Stimulated activated CD4-positive, alpha-beta T cell treated with anti-CD3 and anti-CD28 coated beads, TNF-alpha, amount 100 ng/mL, for 1 hour (primary cell): ENCODE results near the gene GRM5.
"Not testable (repeated sequence)": the region's sequence is repeated elsewhere in the genome, so short reads cannot be mapped to it uniquely, and the experiment has no call there.

Experiments used
- DNase-seq, 3 donors: peaks; one replicate each; pipeline ENCODE4 v3.0.0-alpha.2; 2020; ENCODE audit warnings: low read depth in 3 of 3, low spot score in 1 of 3

GRM5 gene

DNA sequence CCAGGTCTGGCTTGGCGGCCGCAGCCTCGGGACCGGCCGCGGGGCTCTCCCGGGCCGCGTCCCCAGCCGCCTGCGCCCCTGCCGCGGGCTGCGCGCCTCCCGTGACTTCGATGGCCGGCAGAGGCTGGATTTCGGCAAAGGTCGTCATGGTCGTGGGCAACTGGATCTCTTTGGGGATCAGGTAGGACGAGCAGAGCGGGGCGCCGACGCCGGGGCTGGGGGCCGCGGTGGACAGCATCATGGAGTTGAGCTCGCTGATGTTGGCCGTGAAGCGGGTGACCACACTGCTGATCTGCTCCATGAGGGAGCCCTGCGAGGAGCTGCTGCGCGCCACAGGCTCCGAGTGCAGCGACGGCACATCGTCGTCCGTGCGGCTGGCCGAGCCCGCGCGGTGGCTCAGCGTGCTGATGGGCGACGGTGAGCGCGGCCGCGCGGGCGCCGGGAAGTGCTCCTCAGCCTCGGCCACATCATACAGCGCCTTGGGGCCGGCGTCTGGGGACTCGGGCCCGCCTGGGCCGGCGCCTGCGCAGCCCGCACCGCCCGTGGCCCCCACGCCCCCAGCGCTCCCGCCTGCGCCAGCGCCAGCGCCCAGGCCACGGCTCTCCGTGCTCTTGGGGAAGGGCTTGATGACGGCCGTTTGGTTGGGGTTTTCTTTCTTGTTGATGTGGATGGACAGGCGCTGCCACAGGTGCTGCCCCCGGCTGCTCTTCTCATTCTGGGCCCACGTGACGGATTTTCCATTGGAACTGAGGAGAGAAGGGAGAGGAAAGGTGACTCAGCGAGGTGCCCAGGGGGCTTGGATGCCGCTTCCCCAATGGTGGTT is 556.8 kb downstream of the GRM5 start:
- no peak for DNase-seq

DNA sequence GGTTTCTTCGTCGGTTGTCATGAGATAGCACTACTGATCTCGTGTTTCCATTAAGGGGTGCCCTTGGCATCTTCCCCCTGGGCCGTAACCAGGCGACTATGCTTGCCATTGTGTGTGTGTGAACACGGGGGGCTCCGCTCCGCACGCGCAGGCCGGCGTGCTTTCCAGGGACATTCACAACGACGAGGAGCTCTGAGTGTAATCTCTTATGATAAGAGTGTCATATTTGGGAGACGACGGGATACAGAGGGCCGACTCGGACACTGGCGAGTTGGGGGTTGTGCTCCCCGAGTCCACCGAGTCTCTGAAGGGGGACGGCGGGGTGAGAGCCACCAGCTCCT is 557.4 kb downstream of the GRM5 start:
- DNase-seq: no peak

DNA sequence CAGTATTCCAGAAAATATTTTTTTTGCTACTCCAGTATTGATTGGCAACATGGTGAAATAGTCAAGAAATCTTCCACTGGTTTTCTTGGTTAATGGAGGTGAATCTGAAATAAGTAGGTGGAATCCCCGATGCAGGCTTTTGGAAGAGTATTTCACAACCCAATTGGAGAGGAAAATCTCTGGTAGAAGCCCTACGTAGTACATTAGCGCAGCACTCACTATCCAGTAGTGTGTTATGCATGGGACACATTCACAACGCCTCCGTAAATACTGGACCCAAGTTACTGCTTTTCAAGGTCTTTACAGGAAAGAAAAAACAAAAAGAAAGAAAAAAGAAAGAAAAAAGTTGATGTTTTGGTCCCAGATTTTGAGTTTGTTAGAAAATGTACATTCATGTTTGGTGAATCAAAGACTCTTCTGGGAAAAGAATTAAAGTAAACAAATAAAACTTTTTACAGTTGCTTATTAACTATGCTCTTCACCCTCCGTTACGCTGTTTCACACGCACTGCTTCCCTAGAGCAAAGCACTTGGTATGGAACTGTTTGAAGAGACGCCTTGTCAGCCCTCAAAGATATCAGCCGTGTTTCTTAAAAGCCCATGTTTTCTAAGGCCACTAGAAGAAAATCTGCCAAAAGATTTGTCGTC is 557.9 kb downstream of the GRM5 start:
- no peak for DNase-seq

DNA sequence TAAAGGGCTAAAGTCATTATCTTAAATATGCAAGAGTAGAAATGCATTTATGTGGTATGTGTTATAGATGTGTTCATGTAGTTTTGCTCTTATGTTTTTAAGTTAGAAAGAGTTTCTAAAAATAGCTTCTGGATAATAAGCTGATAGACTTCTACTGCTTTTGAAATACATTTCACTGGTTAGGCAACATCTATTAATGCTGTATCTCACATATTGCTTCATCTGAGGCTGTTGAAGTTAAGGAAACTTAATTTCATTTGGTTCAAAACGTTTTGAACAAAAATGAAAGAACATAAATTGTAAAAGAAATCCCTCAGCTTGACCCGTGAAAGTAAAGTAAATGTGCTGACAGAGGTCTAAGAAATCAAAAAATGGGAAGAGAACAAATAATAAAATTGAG is 564.2 kb downstream of the GRM5 start:
- no peak for DNase-seq

DNA sequence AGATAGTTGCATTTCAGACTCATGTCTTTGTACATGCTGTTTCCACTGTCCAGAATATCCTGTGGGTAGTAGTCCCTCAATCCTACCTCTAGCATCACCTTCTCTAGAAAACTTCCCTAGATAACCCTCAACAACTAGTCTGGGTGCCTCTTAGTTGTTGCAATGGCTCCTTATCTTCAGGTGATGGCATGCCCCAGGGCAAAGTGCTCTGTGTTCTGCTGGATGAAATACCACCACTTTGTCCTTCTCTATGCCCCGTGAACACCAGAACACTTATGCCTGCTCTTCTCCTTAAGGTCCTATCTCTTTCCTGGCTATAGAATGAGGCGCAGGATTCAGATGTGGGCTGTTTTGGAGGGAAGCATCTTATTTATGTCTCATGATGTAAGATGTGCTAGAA is 569.9 kb downstream of the GRM5 start:
- no peak for DNase-seq

DNA sequence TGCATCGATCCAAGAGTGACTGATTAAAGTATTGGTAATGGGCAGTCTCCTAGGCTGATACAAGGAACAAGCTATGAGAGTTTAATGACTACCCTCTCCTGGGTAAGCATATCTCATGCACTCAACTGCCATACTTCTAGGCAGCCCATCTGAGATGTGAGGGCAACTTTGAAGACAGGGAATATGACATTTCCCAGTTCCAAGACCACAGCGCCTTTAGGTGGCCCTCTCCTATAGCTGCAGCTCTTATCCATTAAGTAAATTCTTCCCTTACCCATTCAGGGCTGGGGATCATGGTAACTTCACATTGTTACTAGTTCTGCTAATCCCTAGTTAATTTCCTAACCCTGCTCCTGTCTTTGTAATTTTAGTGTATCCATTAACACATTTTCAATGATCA is 570.9 kb downstream of the GRM5 start:
- DNase-seq: no peak

DNA sequence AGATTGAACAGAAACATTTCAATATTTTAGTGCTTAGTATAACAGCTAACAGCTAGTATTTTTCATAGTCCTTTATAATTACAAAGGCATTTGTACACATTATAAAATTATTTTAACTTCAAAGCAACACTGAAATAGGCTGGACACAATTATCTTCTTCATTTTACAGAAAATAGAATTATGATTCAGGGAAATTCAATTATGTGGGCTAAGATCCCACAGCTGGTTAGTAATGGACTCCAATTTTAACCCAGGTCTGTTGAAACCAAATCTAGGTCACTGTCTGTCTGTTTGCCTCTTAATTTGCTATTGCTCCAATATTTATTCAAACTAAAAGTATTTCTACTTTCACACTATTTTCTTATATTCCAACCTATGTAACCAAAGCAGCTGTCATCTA is 574.1 kb downstream of the GRM5 start:
- DNase-seq: no peak

DNA sequence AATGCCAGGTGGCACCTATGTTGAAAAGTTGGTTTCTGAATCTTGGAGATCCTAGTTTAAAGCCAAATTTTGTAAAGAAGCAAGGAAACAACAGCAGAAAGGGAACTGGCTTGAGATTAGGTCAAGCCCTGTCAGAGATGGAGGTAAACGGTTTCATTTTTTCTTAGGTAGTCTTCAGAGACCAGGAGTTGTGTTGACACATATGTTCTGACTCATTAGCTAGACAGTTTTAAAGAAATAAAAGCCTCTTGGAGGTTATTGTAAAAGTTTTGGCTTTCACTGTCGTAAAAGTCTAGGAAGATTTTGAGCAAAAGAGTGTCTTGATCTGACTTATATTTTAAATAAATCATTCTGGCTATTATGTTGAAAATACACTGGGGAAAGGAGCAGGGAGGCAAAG is 576.8 kb downstream of the GRM5 start:
- DNase-seq: no peak

DNA sequence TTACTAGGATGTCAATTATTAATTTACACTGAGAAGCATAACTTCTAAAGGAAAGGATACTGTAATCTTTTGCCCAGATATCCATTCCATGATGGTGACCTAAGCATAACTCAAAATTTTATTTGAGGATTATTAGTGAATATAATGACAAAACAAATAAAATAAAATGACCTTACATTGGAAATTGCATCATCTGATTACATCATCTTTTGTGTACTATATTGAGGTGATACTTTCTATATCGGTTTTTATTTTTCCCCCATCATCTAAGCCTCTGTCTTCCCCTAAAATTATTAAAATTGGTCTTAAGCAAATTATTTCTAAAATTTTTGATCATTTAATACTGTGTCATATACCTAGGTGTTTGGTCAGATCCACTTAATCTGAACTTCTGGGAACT is 578.1 kb downstream of the GRM5 start:
- no peak for DNase-seq

DNA sequence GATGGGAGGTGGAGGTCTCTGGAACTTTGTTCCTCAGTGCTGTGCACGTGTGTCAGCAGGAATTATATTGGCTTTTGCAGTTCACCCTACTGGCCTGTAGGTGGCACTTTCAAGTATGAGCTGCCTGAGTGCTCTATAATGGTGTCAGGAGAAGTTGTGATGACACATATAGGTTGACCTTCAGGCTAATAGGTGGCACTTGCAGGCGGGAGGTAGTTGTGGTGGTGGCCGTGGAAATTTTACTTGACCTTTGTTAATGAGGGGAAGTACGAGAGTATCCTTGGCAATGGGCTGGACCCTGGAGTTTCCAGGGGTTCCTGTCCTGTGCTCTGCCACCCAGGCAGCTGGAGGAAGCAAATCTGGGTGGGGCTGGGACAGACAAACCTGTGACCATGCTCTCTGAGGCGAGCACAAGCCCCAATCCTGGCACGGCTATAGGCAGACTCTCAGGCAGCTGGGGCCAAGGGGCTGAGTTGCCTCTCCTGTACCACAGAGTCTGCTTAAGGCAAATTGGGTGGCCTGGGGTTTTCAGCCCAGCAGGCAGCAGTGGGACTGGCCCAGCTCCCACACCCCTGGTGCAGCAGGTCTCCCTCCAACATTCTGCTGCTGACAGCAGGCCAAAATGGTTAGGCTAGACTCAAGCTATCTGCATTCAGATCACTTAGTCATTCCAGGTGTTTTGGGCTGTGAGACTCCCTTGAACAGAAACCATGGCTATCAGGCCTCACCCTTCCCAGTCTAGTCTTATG is 580.7 kb downstream of the GRM5 start:
- peak in 1 of 3 donors; percentile 2 for DNase-seq

DNA sequence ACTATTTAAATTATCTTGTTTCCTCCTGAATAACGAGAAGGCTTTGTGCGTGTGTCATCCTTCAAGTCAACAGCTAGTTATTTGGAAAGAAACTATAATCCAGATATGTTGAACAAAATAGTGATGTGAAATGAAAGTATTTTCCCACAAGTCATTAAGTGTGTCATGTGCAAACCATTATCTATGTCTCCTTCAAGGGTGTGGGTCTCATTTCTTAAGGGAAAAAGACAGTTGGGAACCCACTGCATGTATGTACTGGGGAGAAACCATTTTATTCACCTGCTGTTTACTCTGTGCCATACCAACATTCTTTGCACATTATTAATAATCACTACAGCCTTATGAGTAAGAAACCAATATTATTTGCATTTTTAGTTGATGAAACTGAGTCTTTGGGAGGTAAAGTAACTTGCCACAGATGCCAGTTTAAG is 582.9 kb downstream of the GRM5 start:
- no peak for DNase-seq

DNA sequence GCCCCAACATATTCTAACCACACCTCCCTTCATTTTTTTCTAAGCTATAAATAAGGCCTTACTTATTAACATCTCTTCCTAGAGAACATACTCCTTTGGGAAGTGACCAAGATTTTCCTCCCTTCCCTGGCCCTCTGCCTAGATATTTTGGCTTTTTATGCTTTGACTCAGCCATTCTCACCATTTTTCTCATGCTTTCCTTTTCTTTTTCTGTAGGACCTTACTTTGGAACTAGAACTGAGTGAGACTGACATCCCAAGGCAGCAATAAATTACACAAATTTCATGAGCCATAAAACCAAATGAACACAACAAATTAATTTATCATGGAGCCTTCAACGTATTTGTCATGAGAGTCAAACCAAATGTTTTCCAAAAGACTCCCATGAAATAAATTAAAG is 585.6 kb downstream of the GRM5 start:
- DNase-seq: no peak

DNA sequence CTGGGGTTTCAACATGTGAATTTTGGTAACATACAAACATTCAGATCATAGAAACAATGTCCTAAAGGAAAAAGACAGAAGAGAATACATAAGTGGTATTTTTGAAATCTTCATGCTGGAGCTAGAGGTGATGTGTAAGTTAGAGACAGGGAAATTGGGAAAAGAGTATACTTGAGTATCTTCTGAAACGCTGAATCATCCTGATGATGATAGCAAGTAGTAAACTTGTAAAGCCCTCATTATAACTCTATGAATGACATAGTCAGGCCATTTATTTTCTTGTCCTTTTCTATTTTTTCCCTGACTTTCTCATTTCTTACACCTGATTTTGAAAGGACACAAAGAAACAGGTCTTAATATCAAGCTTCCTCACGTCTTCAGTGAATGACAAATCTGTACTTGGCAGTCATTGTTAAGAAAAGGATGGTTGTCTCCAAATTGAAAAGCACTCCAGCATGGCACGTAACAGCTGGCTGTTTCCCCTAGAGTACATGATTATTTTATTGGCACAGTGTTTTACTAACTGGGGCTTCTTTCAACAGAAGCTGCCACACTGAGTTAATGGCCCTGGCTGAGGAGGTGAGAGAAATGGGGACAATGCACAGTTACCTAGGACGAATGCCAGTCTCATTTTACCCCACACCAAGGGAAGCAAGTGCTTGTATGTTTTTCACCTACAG is 587.5 kb downstream of the GRM5 start:
- DNase-seq: no peak

DNA sequence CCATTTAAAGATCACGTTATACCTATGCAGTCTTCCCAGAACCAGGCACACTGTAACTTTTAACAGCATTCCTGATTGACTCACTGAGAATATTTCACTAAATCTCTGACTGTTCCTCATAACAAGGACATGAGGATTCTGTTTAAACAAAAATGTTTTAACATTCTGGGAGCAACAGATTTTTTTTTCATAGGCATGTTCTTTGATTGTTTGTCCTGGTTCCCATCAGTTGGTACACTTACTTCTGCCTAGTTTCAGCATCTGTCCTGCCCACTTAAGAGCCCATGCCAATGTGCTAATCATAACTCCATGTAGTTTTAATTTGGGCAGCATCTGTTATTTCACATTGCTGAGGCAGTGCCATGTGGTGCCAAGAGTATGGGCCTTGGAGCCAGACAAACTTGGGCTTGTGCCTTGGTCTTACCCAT is 589.8 kb downstream of the GRM5 start:
- DNase-seq: no peak

DNA sequence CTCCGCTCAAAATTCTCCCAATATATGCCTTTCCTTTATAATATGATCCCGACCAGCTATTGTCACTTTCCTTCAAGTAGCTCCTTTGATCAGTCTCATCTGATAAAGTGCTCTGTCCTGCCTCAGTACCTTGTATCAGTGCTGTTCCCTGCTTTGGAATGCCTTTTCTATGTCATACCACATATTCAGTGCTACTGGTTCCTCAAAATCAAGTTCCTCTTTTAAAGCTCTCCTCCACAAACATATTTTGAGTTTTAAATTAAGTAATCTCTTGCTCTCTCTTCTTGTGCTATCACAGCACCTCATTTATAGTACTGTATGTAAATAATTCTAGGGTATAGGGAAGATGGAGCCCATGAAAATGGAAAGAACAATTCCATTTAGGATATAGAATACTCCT is 591.1 kb downstream of the GRM5 start:
- no peak for DNase-seq

DNA sequence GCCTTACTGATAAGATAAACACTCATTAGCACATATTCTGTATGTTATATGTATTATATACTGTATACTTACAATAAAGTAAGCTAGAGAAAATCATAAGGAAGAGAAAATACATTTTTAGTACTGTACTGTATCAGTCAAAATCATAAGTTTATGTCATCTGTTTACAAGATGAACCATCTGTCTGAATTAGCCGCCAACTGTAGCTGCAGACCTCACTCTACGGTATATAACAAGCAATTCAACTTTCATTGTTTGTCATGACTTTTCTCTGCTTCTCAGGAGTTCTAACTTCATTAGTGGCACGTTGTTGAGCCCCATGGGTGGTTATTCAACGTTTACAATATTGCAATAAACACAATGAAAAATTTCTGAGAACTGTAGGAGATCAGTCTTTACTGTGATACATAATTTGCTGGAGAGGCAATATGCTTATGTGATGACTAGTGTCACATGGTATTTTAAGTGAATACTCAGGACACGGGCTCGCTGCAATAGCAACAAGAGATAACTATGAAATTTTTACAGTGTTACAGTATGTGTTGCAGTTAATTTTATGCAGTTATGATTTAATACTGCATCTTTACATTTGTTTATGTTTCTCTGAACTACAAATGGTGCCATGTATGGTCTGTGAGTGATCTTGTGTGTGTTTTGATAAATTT is 596.1 kb downstream of the GRM5 start:
- no peak for DNase-seq

DNA sequence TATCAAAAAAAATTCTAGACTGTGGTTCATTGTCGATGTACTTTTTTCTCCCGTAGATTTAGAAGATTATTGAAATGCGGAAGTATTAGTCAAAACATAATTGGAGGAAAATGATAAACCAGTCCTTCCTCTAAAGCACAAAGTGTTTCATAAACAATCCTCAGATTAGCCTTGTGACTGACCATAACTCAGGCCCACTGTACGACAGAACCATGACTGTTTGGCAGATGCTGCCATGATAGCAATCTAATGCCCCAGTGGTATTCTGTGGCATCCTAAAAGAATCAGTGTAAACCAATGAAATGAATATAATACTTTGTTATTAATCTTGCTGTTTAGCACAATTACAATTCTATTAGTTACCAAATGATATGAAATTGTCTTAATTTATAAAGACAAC is 601.3 kb downstream of the GRM5 start:
- no peak for DNase-seq

DNA sequence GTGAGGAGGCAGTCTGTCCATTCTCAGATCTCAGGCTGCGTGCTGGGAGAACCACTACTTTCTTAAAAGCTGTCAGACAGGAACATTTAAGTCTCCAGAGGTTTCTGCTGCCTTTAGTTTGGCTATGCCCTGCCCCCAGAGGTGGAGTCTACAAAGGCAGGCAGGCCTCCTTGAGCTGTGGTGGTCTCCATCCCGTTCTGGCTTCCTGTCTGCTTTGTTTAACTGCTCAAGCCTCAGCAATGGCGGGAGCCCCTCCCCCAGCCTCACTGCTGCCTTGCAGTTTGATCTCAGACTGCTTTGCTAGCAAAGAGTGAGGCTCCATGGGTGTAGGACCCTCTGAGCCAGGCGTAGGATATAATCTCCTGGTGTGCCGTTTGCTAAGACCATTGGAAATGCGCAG is 602.5 kb downstream of the GRM5 start:
- DNase-seq: not testable (repeated sequence)

DNA sequence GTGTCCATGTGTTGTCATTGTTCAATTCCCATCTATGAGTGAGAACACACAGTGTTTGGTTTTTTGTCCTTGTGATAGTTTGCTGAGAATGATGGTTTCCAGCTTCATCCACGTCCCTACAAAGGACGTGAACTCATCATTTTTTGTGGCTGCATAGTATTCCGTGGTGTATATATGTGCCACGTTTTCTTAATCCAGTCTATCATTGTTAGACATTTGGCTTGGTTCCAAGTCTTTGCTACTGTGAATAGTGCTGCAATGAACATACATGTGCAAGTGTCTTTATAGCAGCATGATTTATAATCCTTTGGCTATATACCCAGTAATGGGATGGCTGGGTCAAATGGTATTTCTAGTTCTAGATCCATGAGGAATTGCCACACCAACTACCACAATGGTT is 607.7 kb downstream of the GRM5 start:
- DNase-seq: not testable (repeated sequence)

DNA sequence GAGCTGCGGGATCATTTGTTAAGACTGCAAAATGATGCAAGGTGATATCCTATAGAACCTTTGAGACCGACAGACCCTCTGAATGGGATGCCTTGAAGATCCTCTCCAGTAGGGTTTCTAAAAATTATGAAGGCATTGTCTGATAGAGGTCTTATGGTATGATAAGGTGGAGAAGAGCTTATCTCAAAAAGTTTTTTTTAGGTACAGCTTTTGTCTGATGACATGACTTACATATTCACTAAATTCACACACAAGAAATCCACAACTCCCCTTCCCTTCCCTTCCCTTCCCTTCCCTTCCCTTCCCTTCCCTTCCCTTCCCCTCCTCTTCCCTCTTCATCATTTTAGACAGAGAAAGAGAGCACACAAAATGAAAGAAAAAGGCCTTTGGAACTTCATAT is 609.8 kb downstream of the GRM5 start:
- DNase-seq: no peak

DNA sequence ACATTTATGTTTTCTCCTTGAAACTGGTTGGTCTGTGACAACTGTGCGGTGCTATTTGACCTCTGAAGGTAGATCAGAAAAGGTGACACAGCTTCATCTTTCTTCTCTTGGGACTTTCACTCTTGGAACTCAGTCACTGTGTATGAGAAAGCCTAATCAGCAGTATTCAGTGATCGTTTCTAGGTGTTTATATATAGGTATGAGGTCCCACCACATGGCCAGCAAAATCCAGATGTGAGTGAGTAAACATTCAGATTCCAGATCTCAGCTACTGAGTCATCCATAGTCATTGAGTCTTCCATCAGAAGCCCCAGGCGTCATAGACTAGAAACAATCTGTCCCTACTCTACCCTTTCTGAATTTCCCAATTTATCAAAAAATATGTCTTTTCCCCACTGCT is 610.9 kb downstream of the GRM5 start:
- DNase-seq: no peak
